Upper lobe of left lung (tissue), 6 donors: ENCODE measurements around the gene WDR31. TPM values are rescaled to one million over a fixed set of nuclear protein-coding genes. Genes with fewer than 3 reads are reported as not detected.
A peak's percentile ranks its signal among the peaks of the same experiment; 100 is the strongest.

Source experiments
- ATAC-seq, 2 donors: fragments of 200-7000 bp; cut with Tn5 transposase; one replicate each; pipeline ENCODE4 v1.9.1; 2022; ENCODE audit warnings: mild to moderate bottlenecking in 2 of 2, moderate library complexity in 2 of 2; ENCODE audit not compliant: low FRiP score in 2 of 2
- DNase-seq, 2 donors: peaks; one replicate each; pipeline ENCODE4 v3.0.0-alpha.2; 2019 to 2020
- H3K27ac ChIP-seq, 4 donors: fragments of 200-600 bp; sonication (generic); one replicate each; pipeline ENCODE4 v1.5.1; 2016 to 2019
- H3K27me3 ChIP-seq, 4 donors: fragments of 200-600 bp; sonication (generic); one replicate each; pipeline ENCODE4 v1.5.1; 2017 to 2019
- H3K36me3 ChIP-seq, 4 donors: fragments of 200-600 bp; sonication (generic); one replicate each; pipeline ENCODE4 v1.5.1; 2016 to 2019
- H3K4me1 ChIP-seq, 4 donors: fragments of 200-600 bp; sonication (generic); one replicate each; pipeline ENCODE4 v1.5.1; 2018 to 2019
- H3K4me3 ChIP-seq, 4 donors: fragments of 200-600 bp; sonication (generic); one replicate each; pipeline ENCODE4 v1.5.1; 2017 to 2019; ENCODE audit warnings: mild to moderate bottlenecking in 2 of 4, moderate library complexity in 1 of 4
- H3K9me3 ChIP-seq, 4 donors: fragments of 200-600 bp; sonication (generic); one replicate each; pipeline ENCODE4 v1.5.1; 2018 to 2019
- EP300 ChIP-seq, 4 donors: sonication (generic); formaldehyde crosslinking; IDR thresholded peaks; one replicate each; pipeline ENCODE4 v1.5.1; 2017; ENCODE audit warnings: antibody characterized with exemption in 4 of 4, control low read depth in 2 of 4
- POLR2A ChIP-seq, 4 donors: fragments of 450-650 bp; IDR thresholded peaks; one replicate each; pipeline ENCODE4 v1.5.1; 2016 to 2017; ENCODE audit warnings: antibody characterized with exemption in 4 of 4, mild to moderate bottlenecking in 2 of 4
- POLR2AphosphoS5 ChIP-seq, 2 donors: sonication (generic); formaldehyde crosslinking; IDR thresholded peaks; one replicate each; pipeline ENCODE4 v1.5.1; 2017; ENCODE audit warnings: antibody characterized with exemption in 2 of 2
- WGBS, 2 donors: methylation state at CpG; one replicate each; pipeline ENCODE4 v1.1.5; 2017 to 2018; 5-methylcytosine and 5-hydroxymethylcytosine counted together
- total RNA-seq, 6 donors: library from RNA; depleted of rRNA in 4 of 6; stranded (reverse); fragments of >200 nt in 4 of 6; gene quantifications; one replicate each; pipeline versions ENCODE4 v1.1.0 to v1.2.1, GENCODE V29; 2016 to 2021
- TF ChIP-seq, protein P1 (sequence below), 6 experiments: fragments of 450-650 bp in 4 of 6; fragments of 200-600 bp in 2 of 6; sonication (generic) in 2 of 6; IDR thresholded peaks; one replicate each; pipeline ENCODE4 v1.5.1; 2016 to 2019; ENCODE audit warnings: antibody characterized with exemption in 6 of 6
- donor health status: DM: no; HTN: no; CAD: no; lungs with moderate emphysema.
- donor health status: DM: no; HTN: yes; CAD: no; lungs with severe emphysema.

The WDR31 gene
- total RNA-seq, 6 donors from 2014 or later, result 2.0 to 5.2 (median 3.1) TPM

DNA sequence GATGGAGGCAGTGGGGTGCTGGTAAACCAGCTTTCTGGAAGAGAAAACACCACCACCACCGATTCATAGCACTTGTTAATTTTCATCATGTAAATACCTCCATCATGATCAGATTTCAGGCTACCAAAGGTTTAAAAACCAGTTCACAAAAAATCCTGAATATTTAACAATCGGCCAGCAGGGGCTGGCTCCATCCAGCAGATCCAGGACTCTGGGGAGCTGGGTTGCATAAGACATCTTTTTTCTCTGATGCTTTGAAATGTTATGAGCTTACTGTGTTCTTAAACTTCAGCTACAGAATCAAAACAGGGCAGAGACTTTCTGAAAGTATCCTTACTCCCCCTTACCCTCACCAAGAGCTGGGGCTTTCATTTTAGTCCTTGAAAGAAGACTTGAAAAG is 22.3 kb downstream of the WDR31 start:
- no peaks in the 10 kb centered on the region for H3K9me3 ChIP-seq
- TF ChIP-seq, protein P1, sequence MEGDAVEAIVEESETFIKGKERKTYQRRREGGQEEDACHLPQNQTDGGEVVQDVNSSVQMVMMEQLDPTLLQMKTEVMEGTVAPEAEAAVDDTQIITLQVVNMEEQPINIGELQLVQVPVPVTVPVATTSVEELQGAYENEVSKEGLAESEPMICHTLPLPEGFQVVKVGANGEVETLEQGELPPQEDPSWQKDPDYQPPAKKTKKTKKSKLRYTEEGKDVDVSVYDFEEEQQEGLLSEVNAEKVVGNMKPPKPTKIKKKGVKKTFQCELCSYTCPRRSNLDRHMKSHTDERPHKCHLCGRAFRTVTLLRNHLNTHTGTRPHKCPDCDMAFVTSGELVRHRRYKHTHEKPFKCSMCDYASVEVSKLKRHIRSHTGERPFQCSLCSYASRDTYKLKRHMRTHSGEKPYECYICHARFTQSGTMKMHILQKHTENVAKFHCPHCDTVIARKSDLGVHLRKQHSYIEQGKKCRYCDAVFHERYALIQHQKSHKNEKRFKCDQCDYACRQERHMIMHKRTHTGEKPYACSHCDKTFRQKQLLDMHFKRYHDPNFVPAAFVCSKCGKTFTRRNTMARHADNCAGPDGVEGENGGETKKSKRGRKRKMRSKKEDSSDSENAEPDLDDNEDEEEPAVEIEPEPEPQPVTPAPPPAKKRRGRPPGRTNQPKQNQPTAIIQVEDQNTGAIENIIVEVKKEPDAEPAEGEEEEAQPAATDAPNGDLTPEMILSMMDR (IDR thresholded peaks at IDR 0.05), result no peak
- TF ChIP-seq POLR2A (IDR thresholded peaks at IDR 0.05) (no peak), EP300 (IDR thresholded peaks at IDR 0.05) (no peak), POLR2AphosphoS5 (IDR thresholded peaks at IDR 0.05) (no peak)
- H3K4me1 ChIP-seq, result no peaks in the 10 kb centered on the region
- WGBS, 2 donors, result 74 to 80% methylated on average over 2 of the region's 2 CpGs
- ATAC-seq, result peak in 1 of 2 donors; percentile 41
- DNase-seq, result no peak
- H3K36me3 ChIP-seq, result peaks cover 0 to 12% (median 5%) of the 10 kb centered on the region in 4 donors
- H3K27me3 ChIP-seq, result no peaks in the 10 kb centered on the region
- no peak overlapping the region for H3K27ac ChIP-seq
- no peak overlapping the region for H3K4me3 ChIP-seq

DNA sequence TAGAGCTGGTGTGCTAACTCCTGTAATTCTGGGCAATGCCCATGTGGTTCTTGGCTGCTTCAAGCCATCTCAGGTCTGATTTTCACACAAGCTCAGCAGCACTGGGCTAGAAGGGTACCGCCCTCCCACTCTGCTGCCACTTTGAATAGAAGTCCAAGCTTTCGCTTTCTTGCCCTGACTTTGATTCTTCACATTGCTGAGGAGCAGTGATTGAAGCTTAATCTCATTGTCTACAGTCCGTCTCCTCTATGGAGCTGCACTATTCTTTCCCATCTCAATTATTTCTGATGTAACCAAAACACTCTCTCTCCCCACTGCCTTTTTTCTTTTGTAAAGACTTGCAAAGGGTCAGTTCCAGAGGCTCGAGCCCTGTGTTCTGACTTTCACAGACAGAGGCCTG is 24.0 kb downstream of the WDR31 start:
- 90 to 97% methylated on average over 4 of the region's 4 CpGs for WGBS, 2 donors
- H3K4me3 ChIP-seq, result no peak overlapping the region
- DNase-seq, result no peak
- no peaks in the 10 kb centered on the region for H3K9me3 ChIP-seq
- ATAC-seq, result no peak
- TF ChIP-seq, protein P1 (IDR thresholded peaks at IDR 0.05), result no peak
- TF ChIP-seq EP300 (IDR thresholded peaks at IDR 0.05), result no peak
- no peak for TF ChIP-seq POLR2AphosphoS5 (IDR thresholded peaks at IDR 0.05)
- no peak for TF ChIP-seq POLR2A (IDR thresholded peaks at IDR 0.05)
- H3K4me1 ChIP-seq, result no peaks in the 10 kb centered on the region
- H3K36me3 ChIP-seq, result peaks cover 0 to 12% (median 4%) of the 10 kb centered on the region in 4 donors
- H3K27ac ChIP-seq, result no peak overlapping the region
- H3K27me3 ChIP-seq, result no peaks in the 10 kb centered on the region

DNA sequence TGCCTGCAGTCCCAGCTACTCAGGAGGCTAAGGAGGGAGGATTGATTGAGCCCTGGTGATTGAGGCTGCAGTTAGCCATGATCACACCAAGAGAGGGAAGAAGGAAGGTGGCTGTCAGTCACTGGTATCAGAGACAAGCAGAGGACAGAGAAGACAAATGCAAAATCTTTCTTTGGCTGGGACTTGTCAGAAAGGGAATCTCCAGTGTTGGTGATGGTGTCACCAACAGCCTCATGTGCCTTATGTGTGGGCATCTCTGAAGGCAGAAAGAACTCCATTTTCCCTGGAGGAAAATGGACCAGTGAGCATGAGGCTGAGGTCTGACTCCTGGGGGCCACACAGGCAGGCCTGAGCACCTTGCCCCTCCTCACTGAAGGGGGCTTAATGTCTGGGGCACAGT is 24.8 kb downstream of the WDR31 start:
- ATAC-seq (no peak), DNase-seq (no peak)
- no peaks in the 10 kb centered on the region for H3K4me1 ChIP-seq
- peaks cover 0 to 12% (median 3%) of the 10 kb centered on the region in 4 donors for H3K36me3 ChIP-seq
- H3K9me3 ChIP-seq, result no peaks in the 10 kb centered on the region
- no peak overlapping the region for H3K4me3 ChIP-seq
- no peak overlapping the region for H3K27ac ChIP-seq
- H3K27me3 ChIP-seq, result no peaks in the 10 kb centered on the region
- TF ChIP-seq EP300 (IDR thresholded peaks at IDR 0.05) (no peak), POLR2AphosphoS5 (IDR thresholded peaks at IDR 0.05) (no peak), POLR2A (IDR thresholded peaks at IDR 0.05) (no peak)
- TF ChIP-seq, protein P1 (IDR thresholded peaks at IDR 0.05), result no peak

DNA sequence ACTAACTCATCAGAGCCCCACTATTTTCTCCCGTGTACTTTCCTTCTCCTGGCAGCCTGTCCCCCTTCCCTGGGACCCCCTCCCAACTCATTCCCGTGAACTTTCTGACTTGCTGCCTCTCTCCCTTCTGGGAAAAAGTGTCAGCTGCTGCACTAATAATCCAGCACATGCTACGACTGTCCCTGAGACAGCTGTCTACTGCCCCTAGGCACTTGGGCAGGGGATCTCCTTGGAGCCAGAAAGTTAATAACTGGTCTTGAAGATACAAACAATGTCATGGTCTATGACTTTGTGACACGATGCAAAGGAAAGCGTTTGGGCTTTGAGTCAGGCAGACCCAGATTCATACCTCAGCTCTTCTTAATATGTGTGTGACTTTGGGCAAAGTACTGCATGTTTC is 26.8 kb downstream of the WDR31 start:
- H3K36me3 ChIP-seq, result no peaks in the 10 kb centered on the region
- 74 to 77% methylated on average over 5 of the region's 5 CpGs for WGBS, 2 donors

DNA sequence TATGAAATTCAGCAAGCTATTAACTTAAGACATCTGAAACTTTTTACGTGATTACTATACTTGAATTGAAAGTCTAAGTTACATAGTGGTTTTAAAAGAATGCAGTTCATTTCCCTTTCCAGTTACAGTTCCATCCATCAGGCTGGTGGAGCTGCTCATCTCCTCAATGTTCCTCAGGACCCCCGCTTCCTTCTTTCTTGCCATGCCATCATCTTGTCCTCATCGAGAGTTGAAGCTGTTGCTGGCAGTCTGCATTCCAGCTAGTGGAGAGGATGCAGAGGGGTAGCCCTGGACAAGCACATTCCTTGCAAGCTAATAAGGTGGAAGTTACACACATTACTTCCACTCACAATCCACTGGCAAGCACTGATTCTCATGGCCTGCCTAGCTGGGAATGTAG is 28.1 kb downstream of the WDR31 start:
- H3K36me3 ChIP-seq, result no peaks in the 10 kb centered on the region
- DNase-seq, result no peak
- TF ChIP-seq POLR2AphosphoS5 (IDR thresholded peaks at IDR 0.05), result no peak
- TF ChIP-seq EP300 (IDR thresholded peaks at IDR 0.05), result no peak
- TF ChIP-seq, protein P1 (IDR thresholded peaks at IDR 0.05), result no peak
- TF ChIP-seq POLR2A (IDR thresholded peaks at IDR 0.05), result no peak
- H3K4me1 ChIP-seq, result no peaks in the 10 kb centered on the region
- H3K27ac ChIP-seq, result no peak overlapping the region
- WGBS, 2 donors, result 92 to 100% methylated on average over 3 of the region's 3 CpGs
- no peak overlapping the region for H3K4me3 ChIP-seq
- no peaks in the 10 kb centered on the region for H3K9me3 ChIP-seq
- no peak for ATAC-seq
- no peaks in the 10 kb centered on the region for H3K27me3 ChIP-seq

More for the DNA sequence above, 26.8 kb downstream of the WDR31 start:
- TF ChIP-seq, protein P1 (IDR thresholded peaks at IDR 0.05), result no peak
- no peak for TF ChIP-seq POLR2AphosphoS5 (IDR thresholded peaks at IDR 0.05)
- TF ChIP-seq POLR2A (IDR thresholded peaks at IDR 0.05), result no peak
- no peak for TF ChIP-seq EP300 (IDR thresholded peaks at IDR 0.05)
- ATAC-seq, result no peak
- Histone ChIP-seq H3K9me3 (no peaks in the 10 kb centered on the region), H3K4me1 (no peaks in the 10 kb centered on the region), H3K27me3 (no peaks in the 10 kb centered on the region), H3K4me3 (no peak overlapping the region), H3K27ac (no peak overlapping the region)
- DNase-seq, result no peak
